ENCODE measurements around the gene SPPL2C.

SPPL2C gene

GRCh38 chr17:45823598-45823997, 21.1 kb upstream of the SPPL2C start:
- no peak for DNase-seq (ENCODE audit: extremely low read depth, low read depth)
- TF ChIP-seq CTCF (IDR thresholded peaks at IDR 0.05; ENCODE audit: low read depth, low read length), result no peak

GRCh38 chr17:45824475-45824874, 20.2 kb upstream of the SPPL2C start:
- DNase-seq (ENCODE audit: extremely low read depth, low read depth), result no peak
- TF ChIP-seq CTCF (IDR thresholded peaks at IDR 0.05; ENCODE audit: low read depth, low read length), result no peak

GRCh38 chr17:45824901-45825492, 19.7 kb upstream of the SPPL2C start:
- DNase-seq (ENCODE audit: extremely low read depth, low read depth), result no peak
- TF ChIP-seq CTCF (IDR thresholded peaks at IDR 0.05; ENCODE audit: low read depth, low read length), result no peak

GRCh38 chr17:45825792-45826191, 18.9 kb upstream of the SPPL2C start:
- no peak for DNase-seq (ENCODE audit: extremely low read depth, low read depth)
- no peak for TF ChIP-seq CTCF (IDR thresholded peaks at IDR 0.05; ENCODE audit: low read depth, low read length)

- no peak for TF ChIP-seq CTCF (IDR thresholded peaks at IDR 0.05; ENCODE audit: low read depth, low read length)
- DNase-seq (ENCODE audit: extremely low read depth, low read depth), result no peak
Measured at GRCh38 chr17:45826919-45827588, 17.6 kb upstream of the SPPL2C start.

GRCh38 chr17:45828171-45828570, 16.5 kb upstream of the SPPL2C start:
- no peak for DNase-seq (ENCODE audit: extremely low read depth, low read depth)
- TF ChIP-seq CTCF (IDR thresholded peaks at IDR 0.05; ENCODE audit: low read depth, low read length), result no peak

- no peak for TF ChIP-seq CTCF (IDR thresholded peaks at IDR 0.05; ENCODE audit: low read depth, low read length)
- no peak for DNase-seq (ENCODE audit: extremely low read depth, low read depth)
Measured at GRCh38 chr17:45828582-45829133, 16.0 kb upstream of the SPPL2C start.

All from AG09319 (cell line).